GM10847 (cell line): ENCODE data around the gene C1QL2.

Source experiments
- POLR2A ChIP-seq: IDR thresholded peaks from 2 replicates; pipeline ENCODE4 v1.6.1; 2011; ENCODE audit not compliant: insufficient read length; ENCODE audit errors: extremely low read depth

The C1QL2 gene

DNA sequence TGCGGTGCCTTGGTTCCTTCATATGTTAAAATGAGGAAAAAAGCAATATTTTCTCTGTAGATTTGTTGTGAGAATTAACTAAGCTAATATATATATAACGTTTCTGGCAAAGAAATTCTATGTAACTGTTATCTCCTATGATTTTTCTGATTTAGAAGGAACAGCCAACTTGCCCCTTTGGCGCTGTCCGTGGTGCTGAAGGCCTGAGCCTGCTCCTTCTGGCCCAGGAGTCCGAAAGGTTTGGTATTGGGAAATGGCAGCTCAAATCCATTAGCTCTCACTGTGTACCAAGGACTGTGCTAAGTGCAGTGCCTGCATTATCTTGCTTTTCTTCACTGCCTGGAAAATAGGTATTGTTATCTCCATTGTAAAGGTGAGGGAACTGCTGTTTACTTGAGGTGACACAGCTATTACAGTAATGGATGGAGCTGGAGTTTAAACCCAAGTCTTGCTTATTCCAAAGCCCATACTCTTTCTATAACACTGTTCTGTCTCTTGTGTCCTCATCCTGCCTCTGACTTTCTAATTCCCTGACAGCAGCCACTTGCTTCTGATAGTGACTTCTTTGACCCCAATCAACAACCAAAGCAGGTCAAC is 52.2 kb downstream of the C1QL2 start:
- TF ChIP-seq POLR2A, result no peak
